ENCODE data around the gene TBC1D22A.

TBC1D22A gene

DNA sequence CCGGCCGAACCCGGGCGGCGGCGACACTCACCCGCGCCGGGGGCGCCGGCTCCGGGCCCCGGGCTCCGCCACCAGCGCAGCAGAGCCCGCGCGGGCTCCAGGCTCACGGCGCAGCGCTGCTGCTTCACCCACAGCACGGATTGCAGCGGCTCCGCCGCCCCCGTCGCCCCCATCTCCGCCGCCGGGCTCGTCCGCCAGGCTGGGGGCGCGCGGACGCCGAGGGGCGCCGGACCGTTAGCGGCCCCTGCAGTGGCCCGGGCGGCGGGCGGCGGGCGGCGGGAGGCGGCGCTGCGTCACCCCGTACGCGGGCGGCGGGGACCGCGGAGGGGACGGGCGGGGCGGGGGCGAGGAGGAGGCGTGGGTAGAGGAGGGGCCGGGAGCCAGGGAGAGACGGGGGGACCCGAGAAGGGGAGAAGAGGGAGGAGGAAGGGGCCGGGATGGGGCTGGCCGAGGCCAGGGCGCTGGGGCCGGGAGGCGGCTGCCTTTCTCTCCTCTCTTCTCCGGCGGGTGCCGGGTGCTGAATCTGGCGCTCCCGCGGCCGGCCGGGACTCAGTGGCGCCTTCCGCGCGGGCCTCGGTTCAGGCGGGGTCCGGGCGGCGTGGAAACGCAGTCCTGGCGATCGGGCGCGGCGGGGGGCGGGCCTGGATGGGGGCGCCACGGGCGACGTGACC lies 24.3 kb upstream of the TBC1D22A start, which contains the start of gene CERK:
Gene CERK (minus strand): TSS at position 277 of the 671 bp plus-strand sequence. CDS start 104 bp downstream, at position 173.
- DNase-seq: peak; percentile 82

DNA sequence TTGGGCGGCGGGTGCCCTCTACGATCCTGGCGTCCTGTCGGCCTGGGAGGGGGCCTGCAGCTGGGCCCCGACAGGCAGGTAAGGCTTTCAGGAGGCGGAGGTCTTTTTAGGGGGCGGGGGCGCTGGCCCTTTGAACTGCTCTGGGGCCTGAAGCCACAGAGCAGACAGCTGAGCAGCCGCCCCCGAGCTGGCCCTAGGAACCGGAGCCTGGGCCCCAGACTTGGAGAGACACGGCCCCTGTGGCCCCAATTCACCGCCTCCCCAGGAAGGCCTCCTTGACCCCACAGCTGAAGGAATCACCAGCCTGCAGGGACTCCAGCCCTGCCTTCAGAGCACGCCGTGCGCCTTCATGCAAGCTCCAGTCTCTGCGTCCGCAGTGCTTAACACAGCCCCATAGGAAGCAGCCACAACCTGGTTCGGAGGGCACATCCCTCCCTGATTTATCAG lies 23.8 kb upstream of the TBC1D22A start:
- no peak for DNase-seq

DNA sequence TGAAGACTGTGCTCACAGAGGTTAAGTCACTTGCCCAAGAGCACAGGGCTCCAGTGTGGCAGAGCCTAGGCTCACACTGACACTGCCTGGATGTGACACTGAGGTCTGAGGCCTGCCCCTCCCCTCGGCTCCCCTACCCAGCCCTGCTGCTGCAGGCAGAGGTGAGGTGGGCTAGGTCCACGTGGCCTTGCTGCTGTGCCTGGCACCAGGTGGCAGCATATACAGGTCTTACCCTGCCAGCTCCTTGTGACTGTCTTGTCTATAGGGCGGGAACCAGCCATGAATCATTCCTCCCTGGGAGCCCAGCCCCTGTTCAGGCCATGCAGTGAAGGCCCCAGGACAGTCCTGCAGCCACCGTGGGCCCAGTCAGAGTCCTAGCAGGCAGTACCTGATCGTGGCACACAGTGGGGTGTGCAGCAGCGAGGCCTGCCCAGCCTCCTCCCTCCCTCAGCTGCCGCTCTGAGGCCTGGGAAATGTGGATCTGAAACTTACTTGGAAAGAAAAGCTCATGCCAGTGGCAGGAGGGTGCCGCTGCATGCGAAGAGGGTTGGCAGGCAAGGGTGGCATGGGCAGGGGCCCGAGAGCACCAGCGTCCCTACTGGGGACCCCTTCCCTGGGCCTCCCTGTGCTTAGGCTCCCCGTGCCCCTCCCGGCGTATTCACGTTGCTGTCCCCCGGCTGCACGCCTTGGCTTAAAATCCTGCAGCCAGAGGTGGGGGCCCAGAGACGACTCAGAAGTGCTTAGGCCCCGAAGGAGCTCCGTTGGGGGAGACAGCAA lies 23.2 kb upstream of the TBC1D22A start:
- peak; percentile 83 for DNase-seq

DNA sequence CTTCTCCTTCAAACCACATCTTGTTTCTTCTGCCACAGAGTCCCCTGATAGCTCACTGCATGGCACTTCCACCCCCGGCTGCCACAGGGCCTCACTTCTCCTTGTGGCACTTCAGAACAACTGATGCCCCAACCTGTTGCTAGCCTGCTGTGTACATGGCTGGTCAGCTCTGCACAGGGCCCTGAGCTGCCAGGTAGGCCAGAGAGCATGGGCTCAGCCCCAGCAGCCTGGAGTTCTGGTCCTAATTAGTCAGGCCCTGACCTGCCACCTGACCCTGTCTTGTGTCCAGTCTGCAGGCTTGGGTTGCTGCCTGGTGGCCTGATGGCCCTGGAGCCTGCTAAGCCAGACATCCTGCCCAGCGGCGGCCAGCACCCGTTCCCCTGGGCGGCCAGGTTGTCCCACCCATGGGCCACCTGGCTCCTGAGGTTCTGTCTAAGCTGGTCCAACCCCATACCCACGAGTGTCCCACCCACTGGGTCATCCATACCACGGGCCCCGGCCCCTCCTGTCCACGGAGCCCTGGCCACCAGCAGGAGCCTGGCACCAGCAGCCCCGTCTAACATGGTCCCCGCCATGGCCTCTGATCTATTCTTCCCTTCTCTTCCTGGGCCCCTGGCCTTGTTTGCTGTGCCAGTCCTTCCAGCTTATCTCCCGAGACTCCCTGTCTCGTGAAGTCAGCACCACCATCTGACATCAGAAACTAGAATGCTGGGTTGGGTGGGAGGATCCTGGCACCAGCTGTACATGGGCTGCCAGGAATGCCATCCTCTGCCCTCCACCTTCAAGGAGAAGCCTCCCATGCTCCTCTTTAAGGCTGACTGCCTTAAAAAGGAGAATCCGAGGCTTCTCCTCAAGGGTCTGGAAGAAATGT lies 21.3 kb upstream of the TBC1D22A start:
- DNase-seq: no peak

DNA sequence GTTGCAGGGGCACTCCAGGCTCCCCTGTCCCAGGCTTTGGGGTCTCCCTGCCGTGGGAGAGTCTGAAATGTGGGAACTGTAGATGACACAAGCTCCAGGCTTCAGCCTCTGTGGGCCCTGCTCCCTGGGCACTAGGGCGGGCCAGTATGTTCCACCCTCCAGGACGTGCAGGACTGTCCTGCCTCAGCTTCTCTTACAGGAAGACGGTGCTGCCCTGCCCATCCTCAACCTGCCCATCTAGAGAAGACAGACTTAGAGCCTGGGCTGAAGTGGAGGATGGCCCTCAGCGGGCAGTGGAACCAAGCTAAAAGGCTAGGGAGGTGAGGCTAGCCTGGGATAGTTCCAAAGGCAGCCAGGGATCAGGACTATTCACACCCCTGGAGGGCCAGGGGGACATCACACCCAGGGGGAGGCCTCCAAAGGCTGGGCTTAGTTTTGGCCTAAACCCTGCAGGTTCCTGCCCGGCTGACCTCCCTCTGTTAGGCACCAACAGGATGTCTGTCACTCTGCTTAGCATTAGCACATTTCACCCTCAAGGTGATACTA lies 20.4 kb upstream of the TBC1D22A start:
- DNase-seq: no peak

DNA sequence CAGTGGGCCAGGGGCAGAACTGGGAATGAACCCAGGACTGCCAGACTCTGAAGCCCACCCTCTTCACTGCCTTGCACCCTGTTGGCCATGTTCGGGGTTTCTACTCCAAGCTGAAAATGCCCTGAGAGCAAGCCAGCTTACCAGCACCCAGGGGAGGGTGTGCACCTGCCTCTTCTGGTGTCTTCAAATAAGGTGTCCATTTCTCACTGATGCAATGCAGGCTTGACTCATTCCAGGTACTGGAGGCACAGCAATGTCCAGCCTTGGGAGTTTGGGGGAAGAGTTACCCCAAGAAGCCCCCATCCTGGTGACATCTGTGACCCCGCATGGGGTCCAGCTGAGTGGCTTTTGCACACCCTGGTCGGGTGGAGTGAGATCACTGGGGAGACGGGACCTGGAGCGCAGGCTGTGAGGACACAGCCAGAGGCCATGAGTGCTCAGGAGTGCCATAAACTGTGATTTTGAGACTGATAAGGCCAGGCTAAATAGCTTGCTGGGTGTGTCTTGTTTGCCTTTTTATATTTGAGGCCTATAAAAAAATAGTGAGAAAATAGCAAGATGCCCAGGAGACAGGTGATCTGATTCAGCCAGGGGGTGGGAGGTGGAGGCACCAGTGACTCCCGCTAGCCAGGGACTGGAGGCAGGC lies 19.8 kb upstream of the TBC1D22A start:
- DNase-seq: no peak

DNA sequence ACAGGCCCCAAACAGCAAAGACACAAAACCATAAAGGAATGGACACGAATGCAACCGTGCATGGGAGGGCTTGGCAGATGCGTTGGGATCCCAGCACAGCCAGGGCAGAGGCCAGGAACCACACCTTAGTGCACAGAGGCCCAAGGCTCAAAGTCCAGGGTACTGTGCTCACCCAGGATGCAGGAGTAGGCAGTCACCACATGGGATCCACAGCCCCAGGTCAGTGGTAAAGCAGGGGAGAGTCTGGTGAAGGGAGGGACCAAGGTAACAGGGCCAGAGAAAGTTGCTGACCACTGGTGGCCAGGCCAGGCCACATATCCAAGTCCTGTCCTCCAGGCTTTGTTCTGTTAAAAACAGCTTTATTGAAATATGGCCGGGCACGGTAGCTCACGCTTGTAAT lies 17.9 kb upstream of the TBC1D22A start:
- no peak for DNase-seq

DNA sequence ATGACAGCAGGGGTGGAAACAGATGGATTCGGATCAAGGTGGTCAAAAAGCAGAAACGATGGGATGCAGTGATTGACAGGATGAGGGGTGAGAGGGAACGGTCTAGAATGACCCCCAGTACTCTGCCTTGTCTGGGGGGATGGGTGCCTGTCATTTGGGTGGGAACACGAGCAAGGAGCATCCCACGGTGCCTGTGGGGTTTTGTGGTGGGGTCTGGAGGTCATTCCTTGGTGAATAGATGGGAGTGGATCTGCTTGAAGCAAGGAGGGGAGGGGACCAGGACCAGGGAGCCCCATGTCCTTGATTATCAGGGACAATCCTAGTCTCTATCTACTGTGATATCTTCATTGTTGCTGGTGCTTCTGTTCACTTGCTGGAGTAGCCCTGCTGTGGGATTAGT lies 16.3 kb upstream of the TBC1D22A start:
- DNase-seq: no peak

DNA sequence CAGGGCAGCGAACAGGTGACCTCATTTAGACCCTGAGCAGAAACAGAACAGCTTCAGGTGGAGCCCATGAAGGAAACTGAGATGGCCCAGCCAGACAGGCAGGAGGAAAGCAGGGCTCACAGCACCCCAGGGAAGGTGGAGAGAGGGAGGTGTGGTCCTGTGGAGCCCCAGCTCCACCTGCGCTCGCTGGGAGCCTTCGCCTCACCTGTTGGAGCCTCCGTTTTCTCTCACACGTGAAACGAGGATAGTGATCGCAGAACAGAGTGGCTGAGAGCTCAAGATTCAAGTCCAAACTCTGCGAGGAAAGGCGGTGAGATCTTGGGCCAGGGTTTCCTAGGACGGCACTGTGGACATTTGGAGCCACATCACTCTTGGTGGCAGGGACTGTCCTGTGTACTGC lies 15.8 kb upstream of the TBC1D22A start:
- no peak for DNase-seq

DNA sequence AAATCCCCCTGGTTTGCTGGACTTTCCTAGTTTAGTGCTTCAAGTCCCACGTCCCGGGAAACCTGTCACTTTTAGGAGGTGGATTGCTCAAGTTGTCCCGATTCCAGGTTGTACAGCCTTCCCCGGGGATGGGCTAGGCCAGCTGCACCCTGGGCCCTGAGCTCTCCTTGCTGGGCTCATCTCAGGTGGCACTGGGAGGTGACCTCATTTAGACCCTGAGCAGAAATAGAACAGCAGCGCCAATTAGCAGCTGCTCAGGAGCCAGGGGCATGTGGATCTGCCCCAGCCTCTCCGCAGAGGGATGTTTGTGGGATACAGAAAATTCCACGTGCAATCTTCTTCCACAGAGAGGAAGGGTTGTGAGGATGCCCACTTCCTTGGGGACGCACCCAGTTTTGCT lies 14.8 kb upstream of the TBC1D22A start:
- no peak for DNase-seq

DNA sequence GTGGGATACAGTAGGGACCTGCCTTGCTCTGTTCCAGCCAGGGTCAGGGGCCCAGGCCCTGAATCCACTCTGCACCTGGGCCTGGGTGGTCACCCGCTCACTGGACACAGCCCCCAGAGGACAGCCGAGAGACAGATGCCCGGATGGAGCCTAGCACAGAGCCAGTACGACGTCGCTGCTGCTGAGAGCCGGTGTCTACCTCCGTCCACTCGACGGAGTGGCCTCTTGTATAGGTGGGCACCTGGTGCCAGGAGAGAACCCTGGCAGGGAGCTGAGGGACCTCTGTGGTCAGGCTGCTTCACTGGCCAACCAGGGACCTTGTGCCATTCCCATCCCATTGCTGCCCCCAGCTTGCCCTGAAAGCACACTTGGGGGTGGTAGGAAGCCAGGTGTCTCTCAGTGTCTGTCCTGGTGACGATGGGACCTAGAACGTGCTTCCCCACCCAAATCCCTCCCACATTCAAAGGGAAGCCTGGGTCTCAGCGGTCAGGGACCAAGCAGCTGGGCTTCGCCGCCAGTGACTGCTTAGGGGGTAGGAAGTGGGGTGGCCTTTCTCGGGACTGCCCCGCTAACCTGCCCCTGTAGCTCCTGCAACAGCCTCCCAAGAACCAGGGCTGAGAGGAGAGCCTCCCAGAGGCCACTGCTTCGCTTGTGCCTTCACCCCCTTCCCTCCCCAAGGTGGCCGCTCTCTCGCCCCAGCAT lies 14.1 kb upstream of the TBC1D22A start:
- no peak for DNase-seq

DNA sequence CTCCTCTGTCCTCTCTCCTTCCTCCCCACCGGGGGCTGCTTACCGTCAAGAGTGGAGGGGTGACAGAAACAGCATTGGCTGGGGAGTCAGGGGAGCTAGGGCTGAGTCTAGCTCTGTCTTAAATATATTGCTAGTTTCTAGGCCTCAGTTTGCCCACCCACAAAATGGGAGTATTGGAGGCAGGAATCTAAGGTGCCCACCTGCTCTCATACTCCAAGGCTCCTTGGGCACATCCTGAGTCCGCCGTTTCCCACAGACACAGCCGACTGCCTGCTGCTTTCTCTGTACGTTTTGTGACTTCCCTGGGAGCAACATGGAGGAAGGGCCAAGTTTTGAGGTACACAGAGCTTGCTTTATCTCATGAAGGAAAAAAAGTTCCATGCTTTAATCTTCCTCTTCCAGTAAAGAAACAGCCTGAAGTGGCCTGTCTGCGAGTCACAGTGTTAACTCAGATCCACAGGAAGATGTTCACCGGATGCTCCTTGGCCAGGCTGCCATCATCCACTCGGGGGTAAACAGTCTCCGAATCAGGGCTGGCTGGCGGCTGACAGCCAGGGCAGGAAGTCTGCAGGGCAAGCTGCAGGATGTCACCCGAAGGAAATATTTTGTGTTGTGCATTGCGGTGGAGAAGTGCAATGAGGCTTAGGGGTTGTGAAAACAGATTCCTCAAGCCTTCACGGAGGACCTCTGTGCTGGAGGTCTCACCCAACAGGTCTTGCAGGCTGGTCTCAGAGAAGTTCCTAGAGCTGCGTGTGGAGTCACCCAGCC lies 13.4 kb upstream of the TBC1D22A start:
- peak; percentile 69 for DNase-seq

DNA sequence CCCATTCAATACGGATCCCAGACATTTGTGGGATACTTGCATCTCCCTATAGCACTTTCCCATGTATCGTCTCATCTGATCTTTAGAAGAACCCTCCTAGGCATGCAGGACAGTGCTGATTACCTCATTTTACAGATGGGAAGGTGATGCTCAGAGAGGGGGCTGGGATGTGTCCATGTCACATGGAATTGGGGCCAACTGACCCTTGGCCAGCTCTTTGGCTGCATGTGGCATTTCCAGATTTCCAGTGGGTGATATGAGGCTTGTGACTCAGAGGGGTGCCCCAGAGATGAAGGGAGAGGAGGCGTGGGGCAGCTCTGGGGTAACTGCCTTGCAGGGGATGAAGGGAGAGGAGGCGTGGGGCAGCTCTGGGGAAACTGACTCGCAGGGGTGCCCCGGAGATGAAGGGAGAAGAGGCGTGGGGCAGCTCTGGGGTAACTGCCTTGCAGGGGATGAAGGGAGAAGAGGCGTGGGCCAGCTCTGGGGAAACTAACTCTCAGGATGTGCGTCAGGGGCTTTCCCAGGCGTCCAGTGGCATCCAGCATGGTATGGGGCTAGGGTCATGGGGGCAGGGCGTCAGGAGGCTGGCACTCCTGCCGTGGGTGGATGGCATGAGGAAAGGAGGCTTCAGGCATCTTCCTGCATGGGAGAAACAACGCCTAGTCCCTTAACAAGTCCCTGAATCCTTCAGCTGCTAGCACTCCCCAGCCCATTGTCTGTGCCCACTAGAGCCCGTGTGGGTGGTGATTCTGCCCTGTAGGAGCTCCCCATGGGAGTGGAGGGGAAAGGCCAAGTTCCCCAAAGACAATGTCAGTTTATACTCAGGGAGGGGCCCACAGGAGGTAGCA lies 12.5 kb upstream of the TBC1D22A start:
- DNase-seq: no peak

DNA sequence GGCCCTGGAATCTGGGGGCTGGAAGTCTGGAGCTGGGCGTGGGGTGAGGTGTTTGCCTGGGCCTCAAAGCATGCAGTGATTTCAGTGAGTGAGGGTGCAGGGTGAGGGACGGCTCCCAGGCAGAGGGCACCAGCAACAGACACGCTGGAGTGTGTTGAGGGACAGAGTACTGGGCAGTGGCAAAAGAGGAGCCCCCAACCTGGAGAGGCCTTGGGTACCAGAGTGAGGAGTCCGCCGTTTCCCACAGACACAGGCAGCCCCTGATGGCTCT lies 12.0 kb upstream of the TBC1D22A start:
- no peak for DNase-seq

DNA sequence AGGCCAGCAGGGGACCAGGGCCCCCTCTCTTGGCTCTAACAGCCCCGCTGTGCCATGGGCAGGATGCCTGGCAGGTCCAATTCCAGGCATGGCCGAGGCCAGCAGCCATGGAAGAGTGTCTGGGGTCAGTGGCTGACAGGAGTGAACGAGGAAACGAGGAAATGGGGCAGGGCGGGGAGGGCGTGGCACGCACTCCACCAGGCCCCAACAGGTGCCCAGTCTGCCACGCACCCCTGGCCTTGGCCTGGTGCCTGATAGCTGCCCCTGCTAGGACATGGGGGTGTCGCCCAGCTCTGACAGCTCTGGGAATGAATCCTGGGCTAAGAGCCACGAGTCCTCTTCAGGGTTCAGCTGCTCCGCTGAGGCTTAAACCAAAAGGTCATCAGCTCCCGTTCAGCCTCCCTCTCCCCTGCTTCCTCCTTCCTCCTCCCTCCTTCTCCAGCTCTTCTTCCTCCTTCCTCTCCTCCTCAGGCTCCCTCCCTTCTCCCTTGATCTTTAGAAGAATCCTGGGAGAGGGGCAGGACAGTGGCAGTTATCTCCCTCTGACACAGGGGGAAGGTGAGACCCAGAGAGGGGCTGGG lies 11.5 kb upstream of the TBC1D22A start:
- DNase-seq: no peak

DNA sequence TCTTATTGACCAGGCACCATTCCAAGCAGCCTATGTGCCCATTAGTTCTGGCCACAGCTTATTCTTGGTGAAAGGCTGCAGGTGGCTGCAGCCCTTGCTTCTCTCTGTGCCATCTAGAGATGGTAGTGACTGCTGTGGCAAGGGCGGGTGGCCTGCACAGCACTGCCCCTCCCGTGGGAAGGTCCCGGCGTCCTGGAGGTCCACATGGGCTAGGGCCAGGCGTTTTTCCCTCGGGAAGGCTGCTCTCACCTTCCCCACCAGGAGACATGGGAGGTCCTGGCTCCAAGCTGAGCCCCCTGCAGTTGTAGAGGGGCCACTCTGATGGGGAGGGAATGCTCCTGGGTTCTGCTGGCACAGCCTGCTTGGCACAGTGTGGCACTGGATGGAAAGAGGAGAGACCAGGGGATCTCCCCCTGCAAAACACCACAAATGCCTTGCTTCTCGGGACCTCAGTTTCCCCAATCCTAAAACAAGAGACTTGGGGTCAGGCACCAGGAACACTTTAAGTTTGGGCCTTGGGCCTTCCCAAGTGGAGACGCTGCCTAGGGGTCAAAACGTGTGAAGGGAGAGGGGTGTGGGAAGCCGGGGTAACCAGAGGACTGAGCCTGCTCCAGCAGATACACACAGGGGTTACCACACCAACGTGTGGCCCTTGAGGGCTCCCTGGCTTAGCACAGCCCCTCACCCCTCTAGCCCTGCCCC lies 10.0 kb upstream of the TBC1D22A start:
- DNase-seq: no peak

DNA sequence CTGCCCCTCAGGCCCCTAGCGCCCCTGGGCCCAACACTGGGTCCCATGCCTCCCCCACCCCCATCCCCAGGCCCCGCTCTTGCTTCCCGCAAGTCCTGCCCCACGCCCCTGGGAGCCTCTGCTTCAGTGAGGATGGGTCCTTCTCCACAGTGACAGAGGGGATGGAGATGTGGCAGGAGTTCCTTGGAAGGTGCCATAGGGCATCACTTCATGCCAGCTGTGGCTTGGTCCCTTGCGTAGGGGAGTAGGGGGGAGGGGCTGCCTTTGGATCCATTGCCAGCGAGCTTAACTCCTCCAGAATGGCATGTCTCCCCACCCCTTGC lies 9.5 kb upstream of the TBC1D22A start:
- no peak for DNase-seq

DNA sequence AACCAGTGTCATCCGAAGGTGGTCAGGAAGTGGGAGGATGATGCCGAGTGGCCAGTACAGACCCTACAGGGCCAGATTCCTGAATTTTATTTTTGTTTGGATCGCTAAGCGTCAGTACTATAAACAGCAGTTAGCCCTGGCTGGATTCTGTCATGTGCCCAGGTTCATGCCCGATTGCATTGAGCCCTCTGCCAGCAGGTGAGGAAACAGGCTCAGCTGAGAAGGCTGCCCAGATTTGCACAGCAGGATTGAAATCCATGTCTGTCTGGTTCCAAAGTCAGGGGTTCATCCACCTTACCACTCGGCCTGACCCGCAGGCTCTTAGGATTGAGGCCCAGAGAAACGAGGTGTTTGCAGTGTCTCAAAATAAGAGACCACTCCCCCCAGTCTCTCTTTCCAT lies 9.1 kb upstream of the TBC1D22A start:
- DNase-seq: no peak

DNA sequence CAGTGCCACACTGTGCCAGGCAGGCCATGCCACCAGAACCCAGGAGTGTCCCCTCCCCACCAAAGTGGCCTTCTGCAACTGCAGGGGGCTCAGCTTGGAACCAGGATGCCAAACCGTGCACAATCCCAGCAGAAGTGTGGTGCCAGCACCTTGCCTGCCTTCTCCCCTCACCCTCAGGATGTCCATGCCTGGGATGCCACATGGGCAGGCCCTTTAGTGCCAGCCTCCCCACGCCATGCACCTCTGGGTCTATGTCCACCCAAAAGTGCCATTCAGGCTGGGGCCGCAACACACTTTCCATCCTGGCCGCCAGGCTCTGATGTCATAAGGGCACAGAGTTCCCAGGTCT lies 8.7 kb upstream of the TBC1D22A start:
- no peak for DNase-seq
